ENCODE measurements around the gene SLFN14. TPM values are rescaled to one million over a fixed set of nuclear protein-coding genes. Genes with fewer than 3 reads are reported as not detected.

The SLFN14 gene
- total RNA-seq, 3 donors from 2014 or later = not detected

DNA sequence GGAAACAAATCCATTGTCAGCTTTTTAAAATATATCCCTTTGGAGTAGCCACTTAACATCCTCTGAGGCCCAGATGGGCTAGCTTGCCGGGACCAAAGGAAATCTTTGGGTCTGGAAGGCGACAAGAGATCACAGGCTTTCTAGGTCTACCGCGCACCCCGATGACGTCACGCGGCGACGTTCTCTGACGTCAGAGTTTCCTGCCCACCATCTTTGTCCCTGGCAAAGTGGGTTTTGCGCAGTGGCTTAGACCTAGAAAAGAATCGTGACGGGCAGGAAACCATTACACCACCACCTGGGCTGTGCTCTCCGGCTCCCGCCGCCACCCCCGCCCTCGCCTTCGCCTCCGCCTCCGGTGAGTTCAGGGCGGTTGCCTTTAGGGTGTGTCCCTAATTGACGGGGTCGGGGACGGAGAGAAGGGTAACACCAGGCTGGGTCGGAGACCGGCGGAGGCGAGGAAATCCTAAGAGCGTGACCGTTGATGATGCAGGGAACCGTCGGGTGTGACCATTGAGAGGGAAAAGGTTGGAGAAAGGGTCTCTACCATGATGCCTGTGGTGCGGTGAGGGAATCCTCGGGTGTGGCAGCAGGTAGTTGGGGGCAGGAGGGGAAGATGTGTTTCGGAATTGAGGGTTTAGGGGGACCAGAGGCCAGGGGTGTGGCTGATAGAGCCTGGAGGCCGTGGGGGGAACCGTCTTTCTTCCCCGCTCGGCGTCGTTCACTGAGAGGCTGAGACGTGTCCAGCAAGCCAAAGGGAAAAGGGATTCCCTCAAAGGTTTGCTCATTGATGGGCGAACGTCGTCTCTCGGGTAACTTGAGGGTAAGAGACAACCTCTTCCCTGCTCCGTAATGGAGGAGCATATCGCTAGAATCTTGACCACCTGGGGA, 26.7 kb upstream of the SLFN14 start, which contains the start of gene AP2B1:
Gene AP2B1, plus strand, starts transcription at position 249 of the 888 bp plus-strand sequence. CDS start 6,709 bp downstream, outside the sequence.
- Histone ChIP-seq H3K4me3 (peak within 1 kb of the TSS; percentile 73 to 90 (median 79)), H3K9me3 (no peaks in the 10 kb centered on the region), H3K4me1 (no peaks in the 10 kb centered on the region), H3K27me3 (no peaks in the 10 kb centered on the region), H3K36me3 (no peaks in the 10 kb centered on the region), H3K27ac (peak within 1 kb of the TSS; percentile 94 to 98)
- DNase-seq (ENCODE audit: low spot score in 2 of 2) = peak; percentile 93 to 96
- intact Hi-C loops (cut with DNase I; ENCODE audit: low total_unique reads) = no loop called here
- TF ChIP-seq POLR2A (IDR thresholded peaks at IDR 0.05) (peak; percentile 56), POLR2AphosphoS5 (IDR thresholded peaks at IDR 0.05) (peak; percentile 95 to 97 (median 96))
- TF ChIP-seq, protein P1, sequence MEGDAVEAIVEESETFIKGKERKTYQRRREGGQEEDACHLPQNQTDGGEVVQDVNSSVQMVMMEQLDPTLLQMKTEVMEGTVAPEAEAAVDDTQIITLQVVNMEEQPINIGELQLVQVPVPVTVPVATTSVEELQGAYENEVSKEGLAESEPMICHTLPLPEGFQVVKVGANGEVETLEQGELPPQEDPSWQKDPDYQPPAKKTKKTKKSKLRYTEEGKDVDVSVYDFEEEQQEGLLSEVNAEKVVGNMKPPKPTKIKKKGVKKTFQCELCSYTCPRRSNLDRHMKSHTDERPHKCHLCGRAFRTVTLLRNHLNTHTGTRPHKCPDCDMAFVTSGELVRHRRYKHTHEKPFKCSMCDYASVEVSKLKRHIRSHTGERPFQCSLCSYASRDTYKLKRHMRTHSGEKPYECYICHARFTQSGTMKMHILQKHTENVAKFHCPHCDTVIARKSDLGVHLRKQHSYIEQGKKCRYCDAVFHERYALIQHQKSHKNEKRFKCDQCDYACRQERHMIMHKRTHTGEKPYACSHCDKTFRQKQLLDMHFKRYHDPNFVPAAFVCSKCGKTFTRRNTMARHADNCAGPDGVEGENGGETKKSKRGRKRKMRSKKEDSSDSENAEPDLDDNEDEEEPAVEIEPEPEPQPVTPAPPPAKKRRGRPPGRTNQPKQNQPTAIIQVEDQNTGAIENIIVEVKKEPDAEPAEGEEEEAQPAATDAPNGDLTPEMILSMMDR (IDR thresholded peaks at IDR 0.05) = no peak

DNA sequence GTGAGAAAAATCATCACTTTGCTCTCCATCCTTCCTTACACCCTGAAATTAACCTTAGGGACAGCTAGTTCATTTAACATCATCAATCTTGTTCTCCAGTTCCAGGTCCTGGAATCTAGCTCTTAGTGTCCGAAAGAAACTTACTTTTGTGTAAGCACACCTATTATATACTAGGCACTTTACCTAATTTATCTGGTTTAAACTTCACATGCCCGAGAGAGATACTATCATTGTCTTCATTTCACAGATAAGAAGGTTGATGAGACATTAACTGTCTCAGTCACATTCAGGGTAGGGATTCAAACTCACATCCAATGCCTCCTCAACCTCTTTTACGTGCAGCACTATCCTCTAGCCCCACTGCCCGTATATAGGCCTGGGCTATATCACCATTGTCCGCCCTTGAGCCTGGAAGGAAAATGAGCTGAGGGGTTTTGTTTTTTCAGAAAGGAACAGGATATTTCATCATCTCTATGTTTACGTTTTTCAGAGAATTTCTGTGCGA, 26.0 kb upstream of the SLFN14 start:
- no peaks in the 10 kb centered on the region for H3K9me3 ChIP-seq
- H3K4me3 ChIP-seq = peak overlapping the region; percentile 73 to 90 (median 79)
- no peak for DNase-seq (ENCODE audit: low spot score in 2 of 2)
- no peaks in the 10 kb centered on the region for H3K36me3 ChIP-seq
- TF ChIP-seq POLR2AphosphoS5 (IDR thresholded peaks at IDR 0.05) = no peak
- TF ChIP-seq POLR2A (IDR thresholded peaks at IDR 0.05) = no peak
- TF ChIP-seq, protein P1 (IDR thresholded peaks at IDR 0.05) = no peak
- no peaks in the 10 kb centered on the region for H3K27me3 ChIP-seq
- peak overlapping the region; percentile 94 to 98 for H3K27ac ChIP-seq
- no peaks in the 10 kb centered on the region for H3K4me1 ChIP-seq
- intact Hi-C loops (cut with DNase I; ENCODE audit: low total_unique reads) = no loop called here

DNA sequence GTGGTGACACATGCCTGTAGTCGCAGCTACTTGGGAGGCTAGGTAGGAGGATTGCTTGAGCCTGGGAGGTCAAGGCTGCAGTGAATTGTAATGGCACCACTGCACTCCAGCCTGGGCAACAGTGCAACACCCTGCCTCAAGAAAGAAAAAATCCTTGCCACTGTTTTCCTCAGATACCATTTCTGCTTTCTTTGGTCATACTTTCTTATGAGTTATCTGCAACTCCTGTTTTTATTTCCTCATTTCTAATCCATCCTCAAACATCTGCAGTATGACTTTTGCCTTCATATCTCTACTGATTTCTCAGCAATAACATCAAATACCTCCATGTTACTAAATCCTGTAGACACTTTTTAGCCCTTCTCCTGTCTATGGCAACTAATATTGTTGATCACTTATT, 23.4 kb upstream of the SLFN14 start:
- Histone ChIP-seq H3K4me3 (no peak overlapping the region), H3K4me1 (no peaks in the 10 kb centered on the region), H3K27ac (no peak overlapping the region), H3K27me3 (no peaks in the 10 kb centered on the region), H3K9me3 (no peaks in the 10 kb centered on the region), H3K36me3 (no peaks in the 10 kb centered on the region)
- TF ChIP-seq POLR2A (IDR thresholded peaks at IDR 0.05) (no peak), POLR2AphosphoS5 (IDR thresholded peaks at IDR 0.05) (no peak)
- TF ChIP-seq, protein P1 (IDR thresholded peaks at IDR 0.05) = no peak
- no peak for DNase-seq (ENCODE audit: low spot score in 2 of 2)
- intact Hi-C loops (cut with DNase I; ENCODE audit: low total_unique reads) = no loop called here

DNA sequence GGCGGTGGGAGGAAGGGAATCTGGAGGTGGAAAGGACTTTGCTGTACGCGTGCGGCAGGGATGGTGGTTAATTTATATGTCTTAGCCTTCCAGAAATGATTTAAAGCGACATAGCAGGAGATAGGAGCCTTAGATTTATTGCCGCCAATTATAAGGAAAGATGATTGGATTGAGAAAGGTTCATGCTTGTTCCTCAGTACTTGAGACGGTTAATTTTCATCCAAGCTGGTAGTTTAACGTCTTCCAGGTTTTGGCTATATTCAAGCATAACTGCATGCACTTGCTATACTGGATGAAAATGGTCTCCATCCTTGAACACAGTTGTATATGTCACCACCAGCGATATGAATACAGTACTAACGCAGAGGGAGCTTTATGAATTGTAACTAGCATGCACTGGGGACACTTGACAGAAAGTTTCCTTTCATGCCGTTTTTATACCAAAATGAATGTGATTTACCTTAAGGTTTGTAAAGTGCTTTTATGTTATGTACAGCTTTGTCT, 18.4 kb upstream of the SLFN14 start:
- peak overlapping the region; percentile 83 to 92 for H3K27ac ChIP-seq

More for the DNA sequence above, 18.4 kb upstream of the SLFN14 start:
- DNase-seq (ENCODE audit: low spot score in 2 of 2) = no peak
- intact Hi-C loops (cut with DNase I; ENCODE audit: low total_unique reads) = no loop called here
- Histone ChIP-seq H3K4me1 (peaks cover 0 to 6% of the 10 kb centered on the region in 2 donors), H3K4me3 (peak overlapping the region; percentile 74 to 81 (median 80)), H3K27me3 (no peaks in the 10 kb centered on the region), H3K9me3 (no peaks in the 10 kb centered on the region), H3K36me3 (no peaks in the 10 kb centered on the region)
- no peak for TF ChIP-seq POLR2AphosphoS5 (IDR thresholded peaks at IDR 0.05)
- TF ChIP-seq, protein P1 (IDR thresholded peaks at IDR 0.05) = no peak
- TF ChIP-seq POLR2A (IDR thresholded peaks at IDR 0.05) = no peak

Data from breast epithelium (tissue), 4 donors.